Esophagus muscularis mucosa (tissue), 4 donors: ENCODE data around the gene DRC7. TPM values are rescaled to one million over a fixed set of nuclear protein-coding genes. Genes with fewer than 3 reads are reported as not detected.

Source experiments
- DNase-seq: peaks from one replicate; pipeline ENCODE4 v3.0.0-alpha.2; 2017; ENCODE audit errors: extremely low spot score
- H3K27ac ChIP-seq, 4 donors: fragments of 200-600 bp; sonication (generic); replicated peaks in 1 of 4; 1 replicate in 3 of 4; 2 replicates in 1 of 4; pipeline ENCODE4 v1.5.1; 2016 to 2019; ENCODE audit warnings: mild to moderate bottlenecking in 1 of 4
- H3K27me3 ChIP-seq, 4 donors: fragments of 200-600 bp; sonication (generic); one replicate each; pipeline versions ENCODE4 v1.5.1 to v1.6.0; 2016 to 2019
- H3K36me3 ChIP-seq, 4 donors: fragments of 200-600 bp; sonication (generic); one replicate each; pipeline ENCODE4 v1.5.1; 2016 to 2019
- H3K4me1 ChIP-seq, 4 donors: fragments of 200-600 bp; sonication (generic); one replicate each; pipeline ENCODE4 v1.5.1; 2016 to 2019
- H3K4me3 ChIP-seq, 4 donors: fragments of 200-600 bp; sonication (generic); 1 replicate in 2 of 4; 2 replicates in 2 of 4; pipeline ENCODE4 v1.5.1; 2016 to 2019; ENCODE audit warnings: mild to moderate bottlenecking in 4 of 4, moderate library complexity in 1 of 4
- H3K9me3 ChIP-seq, 4 donors: fragments of 200-600 bp; sonication (generic); 1 replicate in 3 of 4; 2 replicates in 1 of 4; pipeline ENCODE4 v1.5.1; 2016 to 2019
- CTCF ChIP-seq, 3 experiments: fragments of 200-600 bp in 2 of 3; fragments of 450-650 bp in 1 of 3; sonication (generic) in 2 of 3; IDR thresholded peaks; one replicate each; pipeline ENCODE4 v1.5.1; 2017 to 2019; ENCODE audit warnings: antibody characterized with exemption in 3 of 3, mild to moderate bottlenecking in 2 of 3, moderate library complexity in 1 of 3
- EP300 ChIP-seq: sonication (generic); formaldehyde crosslinking; IDR thresholded peaks from one replicate; pipeline ENCODE4 v1.6.1; 2017; ENCODE audit warnings: antibody characterized with exemption
- POLR2A ChIP-seq: fragments of 450-650 bp; IDR thresholded peaks from one replicate; pipeline ENCODE4 v1.6.1; 2017; ENCODE audit warnings: antibody characterized with exemption, moderate library complexity, mild to moderate bottlenecking, low read depth
- POLR2AphosphoS5 ChIP-seq, 2 donors: sonication (generic); formaldehyde crosslinking; IDR thresholded peaks; one replicate each; pipeline ENCODE4 v1.6.1; 2017; ENCODE audit warnings: antibody characterized with exemption in 2 of 2
- WGBS: methylation state at CpG from one replicate; pipeline ENCODE4 v1.1.5; 2018; 5-methylcytosine and 5-hydroxymethylcytosine counted together
- intact Hi-C: fragments of 100-400 bp; cut with DNase I; formaldehyde crosslinking; loops from one replicate; pipeline ENCODE4 v1.15.1; 2023
- total RNA-seq, 4 donors: library from RNA; depleted of rRNA; stranded (reverse); fragments of >200 nt; gene quantifications; one replicate each; pipeline versions ENCODE4 v1.1.0 to v1.2.1, GENCODE V29; 2016

Gene DRC7
- total RNA-seq, 4 donors from 2014 or later: under 0.01 to 0.17 TPM; not detected in 2

- intact Hi-C loops: no loop called here
- Histone ChIP-seq H3K4me1 (peaks cover 0 to 7% (median 0%) of the 10 kb centered on the region in 4 donors), H3K36me3 (no peaks in the 10 kb centered on the region), H3K27me3 (peaks cover 0 to 21% (median 0%) of the 10 kb centered on the region in 4 donors), H3K4me3 (no peak overlapping the region), H3K27ac (no peak overlapping the region), H3K9me3 (no peaks in the 10 kb centered on the region)
- DNase-seq: no peak
- WGBS: 72% methylated on average over 7 of the region's 7 CpGs
- TF ChIP-seq POLR2AphosphoS5 (IDR thresholded peaks at IDR 0.05) (no peak), POLR2A (no peak), CTCF (IDR thresholded peaks at IDR 0.05) (no peak), EP300 (no peak)
These were observed 14.7 kb upstream of the DRC7 start for GRCh38 chr16:57679767-57680482.

GRCh38 chr16:57680842-57681375, 13.7 kb upstream of the DRC7 start:
- intact Hi-C loops: no loop called here
- no peak for TF ChIP-seq EP300
- no peak for TF ChIP-seq CTCF (IDR thresholded peaks at IDR 0.05)
- no peak for TF ChIP-seq POLR2A
- TF ChIP-seq POLR2AphosphoS5 (IDR thresholded peaks at IDR 0.05): no peak
- peaks cover 0 to 6% (median 0%) of the 10 kb centered on the region in 4 donors for H3K4me1 ChIP-seq
- DNase-seq: no peak
- 78% methylated on average over 5 of the region's 5 CpGs for WGBS
- H3K9me3 ChIP-seq: no peaks in the 10 kb centered on the region
- no peak overlapping the region for H3K27ac ChIP-seq
- no peaks in the 10 kb centered on the region for H3K36me3 ChIP-seq
- H3K27me3 ChIP-seq: peaks cover 0 to 16% (median 0%) of the 10 kb centered on the region in 4 donors
- no peak overlapping the region for H3K4me3 ChIP-seq

- intact Hi-C loops: no loop called here
These were observed 12.5 kb upstream of the DRC7 start for GRCh38 chr16:57681950-57682728.

More at GRCh38 chr16:57681950-57682728, 12.5 kb upstream of the DRC7 start:
- no peak for DNase-seq
- H3K4me1 ChIP-seq: no peaks in the 10 kb centered on the region
- WGBS: 89% methylated on average over 10 of the region's 13 CpGs
- H3K27me3 ChIP-seq: peaks cover 0 to 16% (median 0%) of the 10 kb centered on the region in 4 donors
- no peaks in the 10 kb centered on the region for H3K36me3 ChIP-seq
- TF ChIP-seq CTCF (IDR thresholded peaks at IDR 0.05) (no peak), POLR2AphosphoS5 (IDR thresholded peaks at IDR 0.05) (no peak), EP300 (no peak), POLR2A (no peak)
- H3K4me3 ChIP-seq: no peak overlapping the region
- H3K9me3 ChIP-seq: no peaks in the 10 kb centered on the region
- H3K27ac ChIP-seq: no peak overlapping the region
